GM12891 (cell line): ENCODE measurements around the gene CTSH.

Experiments used
- POLR2A ChIP-seq: IDR thresholded peaks from 2 replicates; pipeline ENCODE4 v1.6.1; 2011; ENCODE audit warnings: low read depth, low read length, control low read depth
- POLR2AphosphoS5 ChIP-seq: IDR thresholded peaks from 2 replicates; pipeline ENCODE4 v1.6.1; 2011; ENCODE audit warnings: low read depth, low read length, control low read depth
- TAF1 ChIP-seq: IDR thresholded peaks from 2 replicates; pipeline ENCODE4 v1.6.1; 2011; ENCODE audit warnings: low read depth, low read length, control low read depth

- no peak for TF ChIP-seq TAF1
- peak; percentile 23; the same call in 1 of the 2 replicates for TF ChIP-seq POLR2AphosphoS5
- no peak for TF ChIP-seq POLR2A
These were observed 14.1 kb downstream of the CTSH start for GRCh38 chr15:78930577-78931388.
